Aorta (tissue), 5 donors: ENCODE results near the gene GNG4. TPM values are rescaled to one million over a fixed set of nuclear protein-coding genes. Genes with fewer than 3 reads are reported as not detected.

Experiments used
- ATAC-seq: fragments of 200-7000 bp; cut with Tn5 transposase; one replicate; pipeline ENCODE4 v1.9.1; 2022; ENCODE audit warnings: moderate library complexity; ENCODE audit not compliant: low FRiP score
- DNase-seq, 2 donors: peaks; one replicate each; pipeline ENCODE4 v3.0.0-alpha.2; 2020
- H3K27ac ChIP-seq, 2 donors: one replicate each; pipeline ENCODE4 v1.5.1; 2013; ENCODE audit warnings: low read length in 2 of 2, mild to moderate bottlenecking in 2 of 2, moderate library complexity in 2 of 2, control low read depth in 1 of 2, inconsistent platforms in 1 of 2, low read depth in 1 of 2
- H3K27me3 ChIP-seq, 2 donors: one replicate each; pipeline ENCODE4 v1.6.1; 2013; ENCODE audit warnings: control low read depth in 1 of 2, low read length in 1 of 2, mild to moderate bottlenecking in 1 of 2, moderate library complexity in 1 of 2; ENCODE audit not compliant: insufficient read depth in 2 of 2, control insufficient read depth in 1 of 2
- H3K36me3 ChIP-seq, 2 donors: one replicate each; pipeline ENCODE4 v1.6.1; 2013; ENCODE audit warnings: control low read depth in 1 of 2, low read length in 1 of 2, mild to moderate bottlenecking in 1 of 2; ENCODE audit not compliant: insufficient read depth in 2 of 2, control insufficient read depth in 1 of 2
- H3K4me1 ChIP-seq, 2 donors: one replicate each; pipeline ENCODE4 v1.6.1; 2013; ENCODE audit warnings: low read length in 2 of 2, control low read depth in 1 of 2, mild to moderate bottlenecking in 1 of 2, moderate library complexity in 1 of 2; ENCODE audit not compliant: insufficient read depth in 2 of 2, control insufficient read depth in 1 of 2
- H3K4me3 ChIP-seq, 2 donors: one replicate each; pipeline ENCODE4 v1.5.1; 2013; ENCODE audit warnings: low read length in 2 of 2, control low read depth in 1 of 2, mild to moderate bottlenecking in 1 of 2
- H3K9me3 ChIP-seq: one replicate; pipeline ENCODE4 v1.6.1; 2013; ENCODE audit warnings: mild to moderate bottlenecking, low read length; ENCODE audit not compliant: control insufficient read depth
- WGBS, 2 donors: extraction: QIAGEN DNeasy Blood & Tissue Kit; methylation state at CpG; one replicate each; pipeline ENCODE4 v1.1.7; 2013; 5-methylcytosine and 5-hydroxymethylcytosine counted together
- intact Hi-C, 2 donors: fragments of 100-400 bp; cut with DNase I; formaldehyde crosslinking; loops; one replicate each; pipeline versions ENCODE4 v1.14.2 to v1.15.0; 2022
- polyA plus RNA-seq, 2 donors: library from polyadenylated mRNA; stranded (reverse); fragments of 200-250 nt; gene quantifications; one replicate each; pipeline ENCODE4 v1.2.3, GENCODE V29; 2013
- total RNA-seq, 2 donors: library from RNA; stranded (reverse); fragmentation: NEBNext Ultra II Directional; extraction: Animal tissue kit (Norgen Biotek cat#: 25700); gene quantifications; one replicate each; pipeline ENCODE4 v1.2.1, GENCODE V29; 2021
- donor health status: healthy with polysubstance abuse.
- donor health status: Bipolar disorder and iron deficiency.
- donor health status: DM: no; HTN: no; CAD: no.
- donor health status: DM: no; HTN: no; CAD: no.
- donor health status: DM: yes; HTN: yes; CAD: no.

Gene GNG4
- total and polyA plus RNA-seq, 4 donors = 0.23 to 4.4 (median 0.62) TPM

DNA sequence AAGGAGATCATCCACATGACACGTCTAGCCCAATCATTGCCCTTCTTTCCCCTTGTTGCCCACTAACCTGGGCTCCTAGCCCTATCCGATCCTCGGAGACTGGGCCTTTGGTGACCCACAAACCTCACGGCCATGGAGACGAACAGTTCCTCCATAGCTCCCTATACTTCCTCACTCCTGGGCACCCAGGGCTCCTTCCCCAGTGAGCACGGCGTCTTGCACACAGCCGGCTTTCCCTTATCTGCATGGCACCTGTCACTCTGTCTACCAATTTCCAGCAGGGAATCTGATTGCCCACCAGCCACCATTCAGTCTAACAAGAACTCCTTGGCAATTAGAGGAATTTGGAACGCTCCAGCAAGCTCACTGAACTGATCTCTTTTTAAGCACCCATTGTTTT is 3.1 kb downstream of the GNG4 start:
- intact Hi-C loops = loop anchor here in 1 of 2 donors (10.0 kb wide), 1 partner anchor 62 kb away; no protein-coding TSS in a partner anchor
- no peak overlapping the region for H3K4me3 ChIP-seq
- 81 to 83% methylated on average over 9 of the region's 9 CpGs for WGBS, 2 donors
- ATAC-seq (no peak), DNase-seq (no peak)
- H3K36me3 ChIP-seq = no peaks in the 10 kb centered on the region
- H3K9me3 ChIP-seq = no peaks in the 10 kb centered on the region
- no peaks in the 10 kb centered on the region for H3K27me3 ChIP-seq
- H3K27ac ChIP-seq = no peak overlapping the region
- no peaks in the 10 kb centered on the region for H3K4me1 ChIP-seq

DNA sequence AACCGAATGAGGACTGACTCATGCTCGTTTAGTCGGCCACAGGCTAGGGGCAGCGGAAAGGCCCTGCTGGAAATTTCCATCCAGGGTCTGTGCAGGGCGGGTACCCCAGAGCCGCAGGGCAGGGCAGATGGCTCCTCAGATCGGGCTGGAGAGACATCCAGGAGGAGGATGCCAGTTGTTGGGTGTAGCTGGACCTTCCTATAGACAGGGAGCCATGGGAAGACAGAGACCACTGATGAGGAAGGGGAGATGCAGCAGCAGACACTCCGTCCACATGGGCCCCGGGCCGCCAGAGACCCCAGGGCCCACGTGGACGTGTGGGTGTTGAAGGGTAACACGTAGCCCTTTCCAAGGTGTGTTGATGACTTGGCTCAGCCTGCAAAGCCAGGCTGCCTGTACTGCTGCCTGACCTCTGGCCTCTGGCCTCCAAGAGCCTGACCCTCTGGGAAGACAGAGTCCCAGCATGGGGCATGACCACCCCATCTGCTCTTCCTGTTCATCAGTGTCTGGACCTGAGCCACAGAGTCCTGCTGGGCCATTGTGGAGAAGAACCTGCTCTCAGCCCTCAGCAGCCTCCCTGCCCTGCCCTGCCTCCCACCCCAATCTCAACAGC is 4.8 kb downstream of the GNG4 start:
- H3K36me3 ChIP-seq = no peaks in the 10 kb centered on the region
- H3K4me3 ChIP-seq = no peak overlapping the region
- no peak overlapping the region for H3K27ac ChIP-seq
- no peaks in the 10 kb centered on the region for H3K9me3 ChIP-seq
- H3K27me3 ChIP-seq = no peaks in the 10 kb centered on the region
- ATAC-seq (no peak), DNase-seq (no peak)
- 80 to 84% methylated on average over 13 of the region's 13 CpGs for WGBS, 2 donors
- intact Hi-C loops = loop anchor here in 1 of 2 donors (10.0 kb wide), 1 partner anchor 60 kb away; no protein-coding TSS in a partner anchor
- no peaks in the 10 kb centered on the region for H3K4me1 ChIP-seq

DNA sequence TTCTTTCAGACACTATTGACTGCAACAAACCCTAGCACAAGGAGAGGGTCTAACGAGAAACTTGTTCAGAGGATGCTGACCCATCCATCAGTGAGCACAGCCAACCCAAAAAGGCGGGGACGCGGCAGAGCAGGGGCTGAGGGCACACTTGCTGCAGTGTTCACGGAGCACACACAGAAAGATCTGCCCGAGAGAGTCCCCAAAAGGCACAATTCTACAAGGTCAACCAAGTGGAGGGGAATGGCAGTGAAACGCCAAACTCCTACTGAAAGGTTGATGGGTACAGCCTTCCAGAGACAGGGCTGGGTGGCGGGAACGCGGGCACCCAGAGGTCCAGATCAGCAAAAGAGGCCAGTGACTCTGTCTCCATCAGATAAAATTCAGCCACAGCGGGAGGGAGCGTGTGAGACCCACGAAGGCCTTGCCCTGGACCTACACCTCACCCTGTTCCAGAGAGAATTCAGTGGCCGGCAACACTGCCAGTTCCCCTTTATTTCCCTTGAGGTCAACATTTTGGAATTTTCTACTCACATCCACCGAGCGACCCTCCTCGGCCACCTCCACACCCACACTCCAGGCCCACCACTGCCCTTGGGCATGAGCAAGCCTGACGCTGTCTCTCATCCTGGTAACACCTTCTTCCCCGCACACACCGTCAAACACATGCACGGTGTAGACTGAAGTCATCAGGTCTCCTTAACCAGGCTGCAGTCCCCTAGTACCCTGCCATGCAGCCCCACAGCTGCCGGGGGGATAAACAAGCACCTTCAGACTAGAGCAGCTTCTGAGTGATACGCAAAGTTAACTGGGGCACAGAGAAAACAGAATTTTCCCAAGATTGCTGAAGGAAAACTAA is 5.5 kb downstream of the GNG4 start:
- no peak for ATAC-seq
- intact Hi-C loops = loop anchor here in 1 of 2 donors (10.0 kb wide), 1 partner anchor 59 kb away; no protein-coding TSS in a partner anchor
- Histone ChIP-seq H3K27me3 (no peaks in the 10 kb centered on the region), H3K36me3 (no peaks in the 10 kb centered on the region), H3K4me1 (no peaks in the 10 kb centered on the region), H3K9me3 (no peaks in the 10 kb centered on the region), H3K4me3 (no peak overlapping the region), H3K27ac (no peak overlapping the region)
- 89% methylated on average over 23 of the region's 23 CpGs for WGBS, 2 donors
- no peak for DNase-seq

DNA sequence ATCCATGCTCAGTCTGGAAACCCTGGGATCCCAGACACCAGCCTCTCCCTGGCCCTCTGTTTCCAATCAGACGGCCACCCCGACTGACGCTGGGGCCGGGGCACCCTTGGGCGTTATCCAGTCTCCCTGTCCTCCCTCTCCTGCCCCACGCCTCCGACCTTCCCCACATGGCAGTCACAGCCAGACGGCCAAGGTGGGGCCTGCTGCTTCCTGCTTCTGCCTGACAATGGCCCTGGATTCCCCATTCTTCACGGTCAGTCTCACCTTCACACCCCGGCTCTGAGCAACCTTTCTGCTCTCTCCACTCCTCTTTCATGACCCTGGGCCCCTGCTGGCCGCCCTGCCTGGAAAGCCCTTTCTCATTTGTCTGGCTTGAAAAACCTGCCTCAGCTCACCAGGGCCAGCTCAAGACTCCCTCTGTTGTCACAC is 6.6 kb downstream of the GNG4 start:
- H3K4me3 ChIP-seq = no peak overlapping the region
- no peak for DNase-seq
- H3K27ac ChIP-seq = no peak overlapping the region
- H3K4me1 ChIP-seq = no peaks in the 10 kb centered on the region
- no peaks in the 10 kb centered on the region for H3K27me3 ChIP-seq
- intact Hi-C loops = loop anchor here in 1 of 2 donors (10.0 kb wide), 1 partner anchor 58 kb away; no protein-coding TSS in a partner anchor
- H3K36me3 ChIP-seq = no peaks in the 10 kb centered on the region
- no peak for ATAC-seq
- 47 to 53% methylated on average over 11 of the region's 11 CpGs for WGBS, 2 donors
- H3K9me3 ChIP-seq = no peaks in the 10 kb centered on the region

DNA sequence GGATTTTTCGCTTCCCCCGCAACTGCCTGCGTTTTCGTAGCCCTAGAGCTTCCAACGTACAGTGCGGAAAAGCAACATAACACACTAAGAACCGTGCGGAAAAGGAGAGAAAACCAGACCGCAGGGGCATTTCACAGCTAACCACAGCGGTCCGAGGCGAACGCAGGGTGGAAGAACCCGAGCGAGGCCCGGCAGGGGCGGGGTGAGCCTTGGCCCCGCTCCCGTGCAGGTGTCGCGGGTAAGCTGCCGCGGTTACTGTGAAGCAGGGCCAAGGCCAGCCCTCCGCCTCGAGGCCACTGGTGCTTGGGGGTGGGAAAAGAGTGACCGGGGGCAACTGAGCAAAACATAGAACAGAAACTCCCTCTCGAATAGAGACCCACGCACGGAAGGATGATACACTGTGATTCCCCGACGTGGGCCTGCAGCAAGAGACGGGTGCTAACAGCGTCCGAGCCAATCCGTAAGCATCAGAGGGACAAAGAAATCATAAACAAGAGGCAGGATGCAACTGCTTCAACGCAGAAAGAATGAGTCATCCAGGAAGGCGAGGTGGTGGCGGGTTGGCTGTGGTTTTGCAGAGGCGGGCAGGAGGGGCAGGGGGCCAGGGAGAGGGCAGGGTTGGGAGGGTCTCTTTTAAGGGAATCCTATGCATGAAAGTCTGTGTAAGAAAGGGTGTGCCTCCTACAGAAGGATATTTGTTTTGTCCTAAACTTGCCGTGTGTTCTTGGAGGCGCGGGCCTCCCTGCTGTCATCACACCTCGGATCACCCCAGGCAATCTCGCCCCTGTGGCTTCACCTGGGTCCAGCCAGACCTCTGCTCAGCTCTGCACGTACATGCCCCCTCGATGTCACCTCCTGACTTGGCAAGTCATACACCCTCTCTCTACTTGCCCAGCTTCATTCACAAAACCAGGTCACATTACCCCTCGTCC is 7.3 kb downstream of the GNG4 start:
- no peak overlapping the region for H3K27ac ChIP-seq
- 53 to 71% methylated on average over 46 to 47 of the region's 47 CpGs for WGBS, 2 donors
- intact Hi-C loops = loop anchor here in 1 of 2 donors (10.0 kb wide), 1 partner anchor 57 kb away; no protein-coding TSS in a partner anchor
- no peak for DNase-seq
- no peak for ATAC-seq
- H3K9me3 ChIP-seq = no peaks in the 10 kb centered on the region
- H3K36me3 ChIP-seq = no peaks in the 10 kb centered on the region
- no peaks in the 10 kb centered on the region for H3K27me3 ChIP-seq
- no peaks in the 10 kb centered on the region for H3K4me1 ChIP-seq
- H3K4me3 ChIP-seq = no peak overlapping the region

DNA sequence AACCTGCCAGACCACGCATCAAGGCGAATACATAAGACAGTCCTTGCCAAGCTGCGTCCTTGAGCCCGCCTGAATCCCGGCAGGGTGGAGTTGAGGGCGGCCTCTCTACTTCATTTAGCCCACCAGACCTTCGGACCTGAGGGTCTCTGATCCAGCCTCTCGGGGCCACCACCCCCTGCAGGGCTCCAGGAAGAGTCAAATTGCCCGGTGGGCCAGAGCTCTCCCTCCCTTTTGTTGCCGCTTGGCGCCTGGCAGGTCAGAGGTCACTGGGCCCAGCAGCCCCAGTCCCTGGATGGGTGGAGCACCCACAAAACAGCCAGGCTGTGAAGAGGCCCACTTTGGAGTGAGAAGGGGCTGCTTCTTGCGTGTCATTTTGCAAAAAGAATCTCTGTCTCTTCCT is 9.0 kb downstream of the GNG4 start:
- intact Hi-C loops = loop anchor here in 1 of 2 donors (10.0 kb wide), 1 partner anchor 56 kb away; no protein-coding TSS in a partner anchor
- H3K4me1 ChIP-seq = no peaks in the 10 kb centered on the region
- no peak overlapping the region for H3K4me3 ChIP-seq
- H3K36me3 ChIP-seq = no peaks in the 10 kb centered on the region
- no peak overlapping the region for H3K27ac ChIP-seq
- DNase-seq (no peak), ATAC-seq (no peak)
- no peaks in the 10 kb centered on the region for H3K27me3 ChIP-seq
- 77 to 80% methylated on average over 12 of the region's 12 CpGs for WGBS, 2 donors
- no peaks in the 10 kb centered on the region for H3K9me3 ChIP-seq

DNA sequence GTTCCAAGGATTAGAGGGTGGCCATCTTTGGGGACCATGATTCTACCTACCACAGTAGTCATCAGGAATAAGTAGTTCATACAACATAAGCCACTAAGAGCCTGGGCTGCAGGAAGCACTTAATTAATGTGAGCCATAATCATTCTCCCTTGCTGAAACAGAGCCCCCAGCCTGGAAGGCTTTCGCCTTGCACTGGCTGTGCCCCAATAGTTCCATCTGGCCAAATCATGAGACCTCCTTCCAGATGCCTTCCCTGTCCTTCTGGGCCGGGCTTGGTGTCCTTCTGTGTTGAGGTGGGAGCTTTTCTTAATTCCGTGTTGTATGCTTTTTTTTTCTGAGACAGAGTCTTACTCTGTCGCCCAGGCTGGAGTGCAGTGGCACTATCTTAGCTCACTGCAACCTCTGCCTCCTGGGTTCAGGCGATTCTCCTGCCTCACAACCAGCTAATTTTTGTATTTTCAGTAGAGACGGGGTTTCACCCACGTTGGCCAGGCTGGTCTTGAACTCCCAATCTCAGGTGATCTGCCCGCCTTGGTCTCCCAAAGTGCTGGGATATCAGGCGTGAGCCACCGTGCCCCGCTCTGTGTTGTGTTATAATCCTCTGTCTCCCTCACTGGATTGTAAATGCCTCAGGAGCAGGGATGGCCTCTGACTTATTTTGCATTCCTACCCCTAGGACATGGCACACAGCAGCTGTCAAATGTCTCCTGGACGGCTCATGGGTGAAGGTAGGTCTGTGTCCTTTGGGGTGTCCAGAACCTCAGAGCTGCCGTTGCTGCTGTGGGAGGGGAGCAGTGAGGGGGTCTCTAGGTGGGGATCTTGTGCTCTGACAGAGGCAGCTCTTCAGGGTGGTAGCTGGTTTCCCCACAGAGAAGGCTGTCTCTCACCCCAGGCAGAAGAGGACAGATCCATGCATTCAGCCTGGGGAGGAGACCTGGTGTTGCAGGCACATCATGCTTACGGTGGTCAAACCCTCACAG is 10.1 kb downstream of the GNG4 start:
- DNase-seq (no peak), ATAC-seq (no peak)
- no peaks in the 10 kb centered on the region for H3K27me3 ChIP-seq
- no peaks in the 10 kb centered on the region for H3K4me1 ChIP-seq
- intact Hi-C loops = loop anchor here in 1 of 2 donors (10.0 kb wide), 1 partner anchor 55 kb away; no protein-coding TSS in a partner anchor
- whole genome bisulfite sequencing, 2 donors = 73 to 84% methylated on average over 14 of the region's 14 CpGs
- H3K27ac ChIP-seq = no peak overlapping the region
- H3K4me3 ChIP-seq = no peak overlapping the region
- no peaks in the 10 kb centered on the region for H3K9me3 ChIP-seq
- no peaks in the 10 kb centered on the region for H3K36me3 ChIP-seq
